ENCODE data around the gene DBR1.

- TF ChIP-seq TAF1 (IDR thresholded peaks at IDR 0.05; ENCODE audit: borderline replicate concordance, insufficient read depth, low read length): no peak
- TF ChIP-seq REST (IDR thresholded peaks at IDR 0.05; ENCODE audit: insufficient read depth in 1 of 2, low read depth in 2 of 2, low read length in 2 of 2): no peak
- TF ChIP-seq SIN3A (IDR thresholded peaks at IDR 0.05; ENCODE audit: borderline replicate concordance, insufficient read depth, low read length): no peak
- no peak for TF ChIP-seq POLR2AphosphoS5 (IDR thresholded peaks at IDR 0.05; ENCODE audit: low read depth, low read length)
These were observed 31.5 kb upstream of the DBR1 start for GRCh38 chr3:138206196-138206595.

Data from PFSK-1 (cell line).